Stimulated activated naive CD4-positive, alpha-beta T cell (primary cell): Measurements from ENCODE around the gene SNX10.
A peak's percentile ranks its signal among the peaks of the same experiment; 100 is the strongest.

ENCODE experiments used
- DNase-seq, 6 experiments: peaks; one replicate each; lab custom pipeline; 2025; lab: John Stamatoyannopoulos, UW

Gene SNX10

GRCh38 chr7:26337232-26337865 is 45.7 kb downstream of the SNX10 start:
- no peak for DNase-seq

GRCh38 chr7:26340476-26341018 is 48.9 kb downstream of the SNX10 start:
- DNase-seq = no peak

GRCh38 chr7:26343320-26343832 is 51.7 kb downstream of the SNX10 start:
- DNase-seq = no peak

GRCh38 chr7:26343837-26344236 is 52.2 kb downstream of the SNX10 start:
- no peak for DNase-seq

- DNase-seq = no peak
Observed at GRCh38 chr7:26345202-26345601, 53.5 kb downstream of the SNX10 start.

GRCh38 chr7:26345837-26346236 is 54.2 kb downstream of the SNX10 start:
- DNase-seq = no peak

GRCh38 chr7:26346611-26347203 is 55.0 kb downstream of the SNX10 start:
- DNase-seq = no peak

- DNase-seq = no peak
Observed at GRCh38 chr7:26348234-26348851, 56.7 kb downstream of the SNX10 start.

GRCh38 chr7:26349005-26349915 is 57.6 kb downstream of the SNX10 start:
- DNase-seq = no peak

GRCh38 chr7:26351171-26351570 is 59.5 kb downstream of the SNX10 start:
- no peak for DNase-seq

- DNase-seq = no peak
Observed at GRCh38 chr7:26356229-26356628, 64.6 kb downstream of the SNX10 start.

- DNase-seq = no peak
Observed at GRCh38 chr7:26356929-26357798, 65.5 kb downstream of the SNX10 start.

- no peak for DNase-seq
Observed at GRCh38 chr7:26357799-26358151, 66.1 kb downstream of the SNX10 start.

- DNase-seq = no peak
Observed at GRCh38 chr7:26360650-26361049, 69.0 kb downstream of the SNX10 start.

GRCh38 chr7:26361637-26362036 is 70.0 kb downstream of the SNX10 start:
- no peak for DNase-seq

GRCh38 chr7:26363465-26363864 is 71.8 kb downstream of the SNX10 start:
- no peak for DNase-seq

- DNase-seq = peak in 5 of 6 experiments; percentile 32 to 78 (median 38)
Observed at GRCh38 chr7:26365077-26365900, 73.6 kb downstream of the SNX10 start.

GRCh38 chr7:26365901-26366275 is 74.2 kb downstream of the SNX10 start:
- no peak for DNase-seq

- DNase-seq = no peak
Observed at GRCh38 chr7:26367219-26367711, 75.6 kb downstream of the SNX10 start.

GRCh38 chr7:26368542-26368941 is 76.9 kb downstream of the SNX10 start:
- no peak for DNase-seq
